GM12878 (cell line): ENCODE results near the gene ZC3H7B. TPM values are rescaled to one million over a fixed set of nuclear protein-coding genes. Genes with fewer than 3 reads are reported as not detected.

ENCODE experiments used
- ATAC-seq: fragments of 200-7000 bp; cut with Tn5 transposase; 3 replicates; pipeline ENCODE4 v1.9.1; 2020; ENCODE audit warnings: mild to moderate bottlenecking, moderate library complexity
- BruUV-seq: library from RNA; stranded (reverse); fragments of 400-500 nt; replicated peaks from 2 replicates; lab custom pipeline; 2021; lab: Mats Ljungman, UMichigan
- CTCF ChIA-PET: fragments of 300-600 bp; sonication (Branson Sonifier 250); formaldehyde crosslinking; extraction: SDS; loops from one replicate; lab custom pipeline; 2021; ENCODE audit warnings: inconsistent platforms; lab: Yijun Ruan, JAX
- POLR2A ChIA-PET: fragments of 350-600 bp; formaldehyde crosslinking; extraction: SDS; loops from one replicate; lab custom pipeline; 2021; ENCODE audit warnings: inconsistent platforms; lab: Charles Lee
- RAD21 ChIA-PET: fragments of 300-600 bp; sonication (Branson Sonifier 250); formaldehyde crosslinking; loops from one replicate; lab custom pipeline; 2023; ENCODE audit warnings: antibody characterized with exemption; ENCODE audit not compliant: unreplicated experiment; lab: Charles Lee
- SMC1A ChIA-PET: fragments of 300-600 bp; sonication (Branson Sonifier 250); formaldehyde crosslinking; loops from one replicate; lab custom pipeline; 2023; ENCODE audit not compliant: unreplicated experiment, uncharacterized antibody; lab: Charles Lee
- DNase-seq: peaks from one replicate; pipeline ENCODE4 v3.0.0-alpha.2; 2011; ENCODE audit warnings: low read depth, low spot score
- FAIRE-seq: peaks from 3 replicates; lab custom pipeline; 2011; peaks lifted over from hg19 to GRCh38; lab: Jason Lieb, UNC
- H2AFZ ChIP-seq: 2 replicates; pipeline ENCODE4 v1.6.0; 2011; ENCODE audit warnings: low read depth, low read length, control low read depth; ENCODE audit not compliant: control insufficient read depth
- H3K27ac ChIP-seq: 2 replicates; pipeline ENCODE4 v1.5.1; 2011; ENCODE audit warnings: control low read depth; ENCODE audit not compliant: control insufficient read depth, insufficient read depth
- H3K27me3 ChIP-seq, 2 experiments: replicated peaks in 1 of 2; 2 replicates each; pipeline versions ENCODE4 v1.6.0 to v1.6.1; 2011; ENCODE audit warnings: low read length in 1 of 2; ENCODE audit not compliant: control insufficient read depth in 2 of 2, insufficient read depth in 2 of 2
- H3K36me3 ChIP-seq, 2 experiments: 2 replicates each; pipeline ENCODE4 v1.5.1; 2011; ENCODE audit warnings: low read length in 1 of 2; ENCODE audit not compliant: control insufficient read depth in 2 of 2, insufficient read depth in 2 of 2
- H3K4me1 ChIP-seq: 2 replicates; pipeline ENCODE4 v1.6.1; 2011; ENCODE audit warnings: mild to moderate bottlenecking, low read length, moderate library complexity, mixed read lengths; ENCODE audit not compliant: control insufficient read depth, insufficient read depth
- H3K4me2 ChIP-seq: 2 replicates; pipeline ENCODE4 v1.6.0; 2011; ENCODE audit warnings: control low read depth; ENCODE audit not compliant: control insufficient read depth, insufficient read depth
- H3K4me3 ChIP-seq: fragments of 200-600 bp; sonication (generic); 2 replicates; pipeline ENCODE4 v1.5.1; 2016
- H3K79me2 ChIP-seq: 2 replicates; pipeline ENCODE4 v1.6.0; 2011; ENCODE audit warnings: low read length; ENCODE audit not compliant: control insufficient read depth, insufficient read depth
- H3K9ac ChIP-seq: 2 replicates; pipeline ENCODE4 v1.8.0; 2011; ENCODE audit warnings: low read length, control low read depth, mixed read lengths; ENCODE audit not compliant: control insufficient read depth, insufficient read depth
- H3K9me3 ChIP-seq: replicated peaks from 3 replicates; pipeline ENCODE4 v1.5.1; 2011; ENCODE audit warnings: mild to moderate bottlenecking, low read length; ENCODE audit not compliant: control insufficient read depth, insufficient read depth
- H4K20me1 ChIP-seq: 2 replicates; pipeline ENCODE4 v1.6.0; 2011; ENCODE audit not compliant: control insufficient read depth, insufficient read depth
- MYB ChIP-seq: fragments of 150-350 bp; IDR thresholded peaks from 2 replicates; pipeline ENCODE4 v1.6.1; 2014; ENCODE audit warnings: mild to moderate bottlenecking, low read depth, low read length, borderline replicate concordance
- WGBS: methylation state at CpG from one replicate; pipeline ENCODE4 v1.1.6; 2016; ENCODE audit warnings: low lambda C conversion rate; ENCODE audit not compliant: insufficient replicate concordance, insufficient coverage; ENCODE audit errors: missing lambda C conversion rate; 5-methylcytosine and 5-hydroxymethylcytosine counted together
- in situ Hi-C: fragments of 300-500 bp; cut with MboI; formaldehyde crosslinking; loops from 9 replicates; pipeline ENCODE4 v1.14.3; 2018; ENCODE audit warnings: mixed read lengths
- intact Hi-C: fragments of 100-400 bp; cut with micrococcal nuclease; formaldehyde crosslinking; loops from one replicate; pipeline ENCODE4 v1.14.2; 2022; ENCODE audit not compliant: unreplicated experiment
- polyA plus RNA-seq, 11 experiments: library from polyadenylated mRNA; depleted of rRNA in 4 of 11; unstranded in 6 of 11; stranded (reverse) in 5 of 11; fragments of >200 nt; fragmentation: Nextera tagmentation in 4 of 11; fragmentation: Illumina TruSeq in 1 of 11; extraction: Ambion mirVana in 4 of 11; extraction: Trizol in 1 of 11; gene quantifications; 1 replicate in 1 of 11; 2 replicates in 10 of 11; pipeline versions ENCODE4 v1.2.1 to v1.2.3, GENCODE V29; 2011 to 2016; ENCODE audit warnings: inconsistent platforms in 2 of 11, missing spikeins in 2 of 11, low read depth in 1 of 11
- total RNA-seq, 4 experiments: library from RNA; depleted of rRNA in 3 of 4; stranded (reverse); fragments of >200 nt in 3 of 4; fragmentation: Illumina TruSeq in 1 of 4; extraction: Trizol in 1 of 4; gene quantifications; 2 replicates each; pipeline versions ENCODE4 v1.2.1 to v1.2.3, GENCODE V29; 2013 to 2021
- TF ChIP-seq, protein P1 (sequence below): IDR thresholded peaks from 2 replicates; pipeline ENCODE4 v1.6.1; 2012; ENCODE audit warnings: improper control_type of control experiment, low read depth, low read length; ENCODE audit not compliant: insufficient replicate concordance

ZC3H7B gene
- total and polyA plus RNA-seq, 10 of the 15 experiments (the other 5 are each of a cell fraction or from before 2014, with no cell fraction given) = 0.26 to 52.3 (median 22.4) TPM

DNA sequence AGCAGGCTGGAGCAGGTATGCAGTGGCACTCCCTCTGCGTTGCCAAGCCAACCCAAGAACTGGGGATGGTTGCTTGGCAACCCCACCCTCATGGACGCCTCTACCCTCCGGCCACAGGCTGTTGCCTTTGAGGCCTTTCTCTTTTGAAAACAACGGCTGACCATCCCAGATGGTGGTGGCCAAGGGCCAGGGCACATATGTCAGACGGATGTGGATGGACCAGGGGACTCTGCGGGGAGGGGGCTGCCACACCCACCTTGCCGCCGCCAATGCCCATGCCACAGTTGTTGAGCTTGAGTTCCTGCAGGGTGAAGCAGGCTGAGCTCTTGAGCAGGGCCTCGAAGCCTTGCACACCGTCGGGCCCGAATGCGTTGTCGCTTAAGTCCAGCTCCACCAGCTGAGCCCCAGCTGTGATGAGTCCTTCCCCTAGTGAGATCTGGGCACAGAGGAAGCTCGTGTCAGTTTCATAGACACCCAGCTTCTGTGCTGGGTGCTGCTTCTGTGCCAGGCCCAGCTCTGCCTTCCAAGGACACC is 36.9 kb upstream of the ZC3H7B start:
- Histone ChIP-seq H3K27ac (no peak overlapping the region), H3K4me2 (no peak overlapping the region), H3K27me3 (no peaks in the 10 kb centered on the region), H3K79me2 (no peaks in the 10 kb centered on the region), H3K4me1 (no peaks in the 10 kb centered on the region), H3K4me3 (no peak overlapping the region), H3K9ac (no peak overlapping the region)
- no TSS peak for BruUV-seq
- CTCF ChIA-PET = interaction anchor here (0.6 kb wide), 1 partner anchor 446 kb away, joined by 4 read pairs; no protein-coding TSS in a partner anchor
- POLR2A ChIA-PET = no interaction called here
- no peak for ATAC-seq
- TF ChIP-seq, protein P1, sequence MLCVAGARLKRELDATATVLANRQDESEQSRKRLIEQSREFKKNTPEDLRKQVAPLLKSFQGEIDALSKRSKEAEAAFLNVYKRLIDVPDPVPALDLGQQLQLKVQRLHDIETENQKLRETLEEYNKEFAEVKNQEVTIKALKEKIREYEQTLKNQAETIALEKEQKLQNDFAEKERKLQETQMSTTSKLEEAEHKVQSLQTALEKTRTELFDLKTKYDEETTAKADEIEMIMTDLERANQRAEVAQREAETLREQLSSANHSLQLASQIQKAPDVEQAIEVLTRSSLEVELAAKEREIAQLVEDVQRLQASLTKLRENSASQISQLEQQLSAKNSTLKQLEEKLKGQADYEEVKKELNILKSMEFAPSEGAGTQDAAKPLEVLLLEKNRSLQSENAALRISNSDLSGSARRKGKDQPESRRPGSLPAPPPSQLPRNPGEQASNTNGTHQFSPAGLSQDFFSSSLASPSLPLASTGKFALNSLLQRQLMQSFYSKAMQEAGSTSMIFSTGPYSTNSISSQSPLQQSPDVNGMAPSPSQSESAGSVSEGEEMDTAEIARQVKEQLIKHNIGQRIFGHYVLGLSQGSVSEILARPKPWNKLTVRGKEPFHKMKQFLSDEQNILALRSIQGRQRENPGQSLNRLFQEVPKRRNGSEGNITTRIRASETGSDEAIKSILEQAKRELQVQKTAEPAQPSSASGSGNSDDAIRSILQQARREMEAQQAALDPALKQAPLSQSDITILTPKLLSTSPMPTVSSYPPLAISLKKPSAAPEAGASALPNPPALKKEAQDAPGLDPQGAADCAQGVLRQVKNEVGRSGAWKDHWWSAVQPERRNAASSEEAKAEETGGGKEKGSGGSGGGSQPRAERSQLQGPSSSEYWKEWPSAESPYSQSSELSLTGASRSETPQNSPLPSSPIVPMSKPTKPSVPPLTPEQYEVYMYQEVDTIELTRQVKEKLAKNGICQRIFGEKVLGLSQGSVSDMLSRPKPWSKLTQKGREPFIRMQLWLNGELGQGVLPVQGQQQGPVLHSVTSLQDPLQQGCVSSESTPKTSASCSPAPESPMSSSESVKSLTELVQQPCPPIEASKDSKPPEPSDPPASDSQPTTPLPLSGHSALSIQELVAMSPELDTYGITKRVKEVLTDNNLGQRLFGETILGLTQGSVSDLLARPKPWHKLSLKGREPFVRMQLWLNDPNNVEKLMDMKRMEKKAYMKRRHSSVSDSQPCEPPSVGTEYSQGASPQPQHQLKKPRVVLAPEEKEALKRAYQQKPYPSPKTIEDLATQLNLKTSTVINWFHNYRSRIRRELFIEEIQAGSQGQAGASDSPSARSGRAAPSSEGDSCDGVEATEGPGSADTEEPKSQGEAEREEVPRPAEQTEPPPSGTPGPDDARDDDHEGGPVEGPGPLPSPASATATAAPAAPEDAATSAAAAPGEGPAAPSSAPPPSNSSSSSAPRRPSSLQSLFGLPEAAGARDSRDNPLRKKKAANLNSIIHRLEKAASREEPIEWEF = no peak
- no peak for TF ChIP-seq MYB
- TF ChIP-seq, all 136 proteins: peak for 0
- 96% methylated on average over 15 of the region's 15 CpGs for WGBS
- intact Hi-C loops (no loop called here), in situ Hi-C loops (no loop called here)
- Histone ChIP-seq H3K9me3 (no peaks in the 10 kb centered on the region), H4K20me1 (no peaks in the 10 kb centered on the region), H2AFZ (no peak overlapping the region), H3K36me3 (peaks cover 26 to 47% of the 10 kb centered on the region in 2 experiments; a peak in 3 of 4 replicates)
- FAIRE-seq (no peak), DNase-seq (no peak)
- RAD21 ChIA-PET = no interaction called here
- SMC1A ChIA-PET = no interaction called here
